Measurements from ENCODE around the gene ITLN2.
"Not testable (repeated sequence)": the region's sequence is repeated elsewhere in the genome, so short reads cannot be mapped to it uniquely, and the experiment has no call there.

Gene ITLN2

DNA sequence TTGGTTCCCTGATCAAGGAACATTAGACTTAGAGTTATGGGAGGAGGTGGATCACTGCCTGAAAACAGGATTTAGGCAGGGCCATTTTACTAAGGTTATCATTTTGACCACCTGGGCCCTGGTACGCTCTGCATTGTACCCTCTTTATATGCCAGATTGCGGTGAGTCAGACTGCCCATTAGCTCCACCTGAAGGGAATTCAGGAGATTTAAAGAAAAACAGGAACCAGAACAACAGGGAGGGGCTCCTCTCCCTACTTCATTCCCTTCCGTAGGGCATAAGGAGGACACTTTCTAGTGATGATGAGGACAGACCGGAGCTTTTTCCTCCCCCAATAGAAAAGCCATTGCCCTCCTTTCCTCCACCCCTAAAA, 49.0 kb downstream of the ITLN2 start:
- DNase-seq (ENCODE audit: low read depth in 2 of 2): no peak

DNA sequence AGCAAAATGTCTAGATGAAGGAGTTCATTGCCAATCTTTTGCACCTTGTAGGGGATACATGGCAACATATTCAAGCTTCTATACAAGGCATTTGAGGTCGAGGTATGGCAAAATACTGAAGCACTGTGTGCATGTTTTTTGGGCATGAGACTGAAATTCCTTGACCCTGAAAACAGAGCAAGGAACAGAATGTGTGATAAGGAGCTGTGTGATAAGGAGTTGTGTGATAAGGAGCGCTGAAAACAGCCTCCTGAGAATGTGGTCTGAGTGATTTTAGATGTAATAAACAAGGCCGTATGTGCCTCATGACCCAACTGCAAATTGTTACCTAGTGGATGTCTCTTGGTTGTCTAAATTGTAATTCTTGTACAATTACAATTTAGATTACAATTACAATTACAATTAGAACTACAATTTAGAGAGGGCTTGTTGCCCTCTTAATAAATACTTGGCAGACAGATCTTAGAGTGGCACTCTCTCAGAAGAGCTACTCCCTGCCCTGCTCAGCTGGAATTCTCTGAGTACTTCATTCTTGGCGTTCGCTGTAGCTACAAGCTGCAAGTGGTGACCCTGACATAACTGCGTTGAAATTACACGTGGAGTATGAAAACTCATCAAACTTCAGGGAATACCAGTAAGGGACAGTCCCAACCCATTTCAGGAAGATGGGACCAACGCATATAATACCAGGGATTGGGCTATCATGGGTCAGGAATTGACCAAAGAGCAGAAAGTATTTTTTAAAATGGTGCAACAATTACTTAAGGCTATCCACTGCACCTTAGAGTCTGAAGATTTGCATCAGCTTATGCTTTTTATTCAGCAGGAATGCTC, 49.6 kb downstream of the ITLN2 start:
- no peak for DNase-seq (ENCODE audit: low read depth in 2 of 2)

GRCh38 chr1:160902251-160902650, 52.4 kb downstream of the ITLN2 start:
- not testable (repeated sequence) for DNase-seq (ENCODE audit: low read depth in 2 of 2)

DNA sequence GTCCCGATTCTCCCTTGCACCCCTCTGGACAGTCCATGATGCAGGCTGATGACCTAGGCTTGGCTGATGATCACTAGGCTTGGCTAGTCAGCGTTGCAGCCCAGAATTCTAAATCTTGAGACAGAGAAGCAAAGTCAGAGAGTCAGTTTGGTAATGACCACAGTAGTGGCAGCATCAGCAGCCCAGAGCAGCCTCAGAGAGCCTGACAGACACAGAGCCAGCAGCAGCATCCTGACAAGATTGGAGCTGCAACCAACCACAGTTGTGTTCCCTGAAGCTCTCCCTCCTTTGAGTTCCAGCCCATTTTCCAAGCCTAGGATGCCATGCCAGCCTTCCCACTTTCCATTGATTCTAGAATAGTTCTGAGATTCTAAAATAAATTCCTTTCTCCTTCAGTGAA, 52.8 kb downstream of the ITLN2 start:
- DNase-seq (ENCODE audit: low read depth in 2 of 2): no peak

GRCh38 chr1:160900683-160901082, 53.9 kb downstream of the ITLN2 start:
- not testable (repeated sequence) for DNase-seq (ENCODE audit: low read depth in 2 of 2)
